Colonic mucosa (tissue), 4 donors: ENCODE results near the gene RALA. TPM values are rescaled to one million over a fixed set of nuclear protein-coding genes. Genes with fewer than 3 reads are reported as not detected.
"Not testable (repeated sequence)": the region's sequence is repeated elsewhere in the genome, so short reads cannot be mapped to it uniquely, and the experiment has no call there.

ENCODE experiments used
- DNase-seq: peaks from one replicate; pipeline ENCODE4 v3.0.0-alpha.2; 2020
- H3K27ac ChIP-seq: fragments of 200-600 bp; one replicate; pipeline ENCODE4 v1.8.0; 2021
- H3K27me3 ChIP-seq: fragments of 200-600 bp; one replicate; pipeline ENCODE4 v1.8.0; 2021
- H3K36me3 ChIP-seq: fragments of 200-600 bp; one replicate; pipeline ENCODE4 v1.8.0; 2021
- H3K4me1 ChIP-seq: fragments of 200-600 bp; one replicate; pipeline ENCODE4 v1.8.0; 2021; ENCODE audit warnings: mild to moderate bottlenecking
- H3K4me3 ChIP-seq: fragments of 200-600 bp; one replicate; pipeline ENCODE4 v1.8.0; 2021
- H3K9ac ChIP-seq, 2 donors: one replicate each; pipeline ENCODE4 v1.7.0; 2013; ENCODE audit warnings: control low read depth in 2 of 2, low read depth in 2 of 2, low read length in 2 of 2
- H3K9me3 ChIP-seq: fragments of 200-600 bp; one replicate; pipeline ENCODE4 v1.8.0; 2021
- CTCF ChIP-seq: fragments of 200-600 bp; IDR thresholded peaks from one replicate; pipeline ENCODE4 v1.8.0; 2022; ENCODE audit warnings: antibody characterized with exemption, mild to moderate bottlenecking
- intact Hi-C: fragments of 100-400 bp; cut with DNase I; formaldehyde crosslinking; loops from one replicate; pipeline ENCODE4 v1.14.1; 2022
- total RNA-seq, 2 donors: library from RNA; stranded (reverse); fragmentation: NEBNext Ultra II Directional in 1 of 2; extraction: Animal tissue kit (Norgen Biotek cat#: 25700) in 1 of 2; gene quantifications; one replicate each; pipeline ENCODE4 v1.2.1, GENCODE V29; 2021
- donor health status: healthy.
- donor health status: DM: no; HTN: no; CAD: no.
- donor health status: DM: no; HTN: no; CAD: no.

The RALA gene
- total RNA-seq, 2 donors from 2014 or later, result 47.8 to 55.6 TPM

GRCh38 chr7:39673868-39674267, 50.5 kb downstream of the RALA start:
- no peaks in the 10 kb centered on the region for H3K4me1 ChIP-seq
- no peak for DNase-seq
- intact Hi-C loops, result no loop called here
- TF ChIP-seq CTCF, result no peak
- no peak overlapping the region for H3K9ac ChIP-seq
- no peak overlapping the region for H3K27ac ChIP-seq
- H3K36me3 ChIP-seq, result no peaks in the 10 kb centered on the region
- no peaks in the 10 kb centered on the region for H3K9me3 ChIP-seq
- H3K4me3 ChIP-seq, result no peak overlapping the region
- no peaks in the 10 kb centered on the region for H3K27me3 ChIP-seq

DNA sequence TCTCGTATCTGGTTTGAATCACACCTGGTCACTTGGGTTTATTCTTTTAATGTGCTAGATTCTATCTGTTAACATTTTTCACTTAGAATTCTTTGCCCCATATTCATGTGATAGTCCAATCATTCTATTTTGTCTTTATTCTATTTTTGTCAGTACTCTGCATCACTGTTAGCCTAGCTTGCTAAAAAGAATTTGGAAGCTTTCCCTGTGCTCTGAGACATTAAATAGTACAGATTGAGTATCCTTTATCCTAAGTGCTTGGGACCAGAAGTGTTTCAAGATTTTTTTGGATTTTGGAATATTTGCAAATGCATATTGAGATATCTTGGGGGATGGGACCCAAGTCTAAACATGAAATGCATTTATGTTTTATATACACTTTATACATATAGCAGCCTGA, 51.0 kb downstream of the RALA start:
- intact Hi-C loops, result no loop called here
- Histone ChIP-seq H3K27ac (no peak overlapping the region), H3K4me1 (no peaks in the 10 kb centered on the region), H3K4me3 (no peak overlapping the region), H3K9ac (no peak overlapping the region), H3K9me3 (no peaks in the 10 kb centered on the region), H3K27me3 (no peaks in the 10 kb centered on the region), H3K36me3 (no peaks in the 10 kb centered on the region)
- no peak for DNase-seq
- no peak for TF ChIP-seq CTCF

DNA sequence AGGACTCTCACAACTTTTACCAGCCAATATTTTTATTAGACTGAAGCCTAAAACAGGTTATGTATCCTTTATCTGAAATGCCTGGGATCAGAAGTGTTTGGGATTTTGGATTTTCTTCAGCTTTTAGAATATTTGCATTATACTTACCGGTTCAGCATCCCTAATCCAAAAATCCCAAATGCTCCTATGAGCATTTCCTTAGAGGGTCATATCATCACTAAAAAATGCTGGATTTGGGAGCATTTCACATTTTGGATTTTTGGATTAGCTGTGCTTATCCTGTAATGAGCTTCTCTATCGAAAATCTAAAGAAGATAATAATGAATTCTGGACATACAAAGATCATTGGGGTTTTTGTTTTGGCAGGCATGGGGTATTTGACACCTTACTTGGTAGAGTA, 53.0 kb downstream of the RALA start:
- intact Hi-C loops, result no loop called here
- no peak overlapping the region for H3K9ac ChIP-seq
- no peak overlapping the region for H3K27ac ChIP-seq
- no peaks in the 10 kb centered on the region for H3K36me3 ChIP-seq
- H3K4me3 ChIP-seq, result no peak overlapping the region
- DNase-seq, result no peak
- H3K9me3 ChIP-seq, result no peaks in the 10 kb centered on the region
- TF ChIP-seq CTCF, result no peak
- H3K27me3 ChIP-seq, result no peaks in the 10 kb centered on the region
- H3K4me1 ChIP-seq, result no peaks in the 10 kb centered on the region

DNA sequence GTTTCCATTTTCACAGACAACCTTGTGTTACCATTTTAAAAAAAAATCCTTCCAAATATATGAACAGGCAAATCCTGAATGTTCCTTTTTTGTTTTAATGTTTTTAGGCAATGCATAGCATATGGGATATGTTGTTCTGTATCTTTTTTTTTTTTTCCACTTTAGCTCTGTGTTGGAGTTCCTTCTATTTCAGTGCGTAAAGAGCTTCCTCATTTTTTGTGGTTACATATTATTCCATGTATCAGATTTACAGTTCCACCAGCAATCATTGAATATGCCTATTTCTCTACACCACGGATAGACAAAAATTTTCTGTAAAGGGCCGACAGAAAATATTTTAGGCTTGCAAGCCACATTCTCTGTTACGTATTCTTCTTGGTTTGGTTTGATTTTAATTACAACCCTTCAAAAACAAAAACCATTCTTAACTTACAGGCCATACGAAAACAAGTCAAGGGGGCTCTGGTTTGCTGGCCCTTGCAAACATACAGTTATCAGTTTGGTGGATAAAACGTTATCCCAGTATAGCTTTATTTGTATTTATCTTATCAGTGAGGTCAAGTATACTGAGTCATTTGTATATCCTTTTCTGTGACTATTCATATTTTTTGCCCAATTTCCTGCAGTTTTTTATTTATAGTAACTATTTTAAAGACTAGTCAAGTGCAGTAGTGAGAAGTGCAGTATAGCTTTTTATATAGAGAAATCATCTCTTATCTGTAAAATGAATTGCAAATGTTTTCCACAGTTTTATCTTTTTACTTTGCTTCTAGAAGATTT, 55.7 kb downstream of the RALA start:
- intact Hi-C loops, result no loop called here
- Histone ChIP-seq H3K9me3 (no peaks in the 10 kb centered on the region), H3K4me1 (peaks cover 2% of the 10 kb centered on the region), H3K27me3 (no peaks in the 10 kb centered on the region), H3K36me3 (no peaks in the 10 kb centered on the region), H3K4me3 (no peak overlapping the region), H3K27ac (no peak overlapping the region), H3K9ac (no peak overlapping the region)
- DNase-seq, result no peak
- TF ChIP-seq CTCF, result no peak

- H3K9ac ChIP-seq, H3K36me3 ChIP-seq, H3K9me3 ChIP-seq, H3K4me1 ChIP-seq, intact Hi-C loops, H3K27me3 ChIP-seq, H3K27ac ChIP-seq, H3K4me3 ChIP-seq, DNase-seq: not testable (repeated sequence)
These were observed 56.5 kb downstream of the RALA start for GRCh38 chr7:39679874-39680273.

DNA sequence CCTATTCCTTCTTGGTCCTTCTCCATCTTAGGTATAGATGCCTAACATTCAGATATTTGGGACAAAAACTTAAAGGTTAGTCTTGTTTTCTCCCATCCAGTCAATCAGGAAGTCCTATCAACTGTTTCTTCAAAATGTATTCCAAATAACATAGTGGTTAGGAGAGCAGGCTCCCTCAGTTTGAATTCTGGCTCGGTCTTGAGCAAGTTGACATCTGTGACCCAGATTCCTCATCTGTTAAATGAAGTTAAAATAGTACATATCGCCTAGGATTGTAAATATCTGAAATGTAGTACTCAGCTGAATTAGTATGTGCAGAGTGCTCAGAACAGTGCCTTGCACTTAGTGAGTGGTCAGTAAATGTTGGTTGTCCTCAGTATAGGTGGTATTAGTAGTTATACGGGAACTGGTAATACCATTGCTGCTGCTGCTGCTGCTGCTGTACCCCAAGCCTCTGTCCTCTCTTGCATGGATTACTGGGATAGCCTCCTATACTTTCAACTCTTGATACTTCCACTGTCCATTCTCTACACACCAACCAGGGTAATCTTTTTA, 58.6 kb downstream of the RALA start:
- no peaks in the 10 kb centered on the region for H3K9me3 ChIP-seq
- no peak overlapping the region for H3K9ac ChIP-seq
- intact Hi-C loops, result no loop called here
- H3K36me3 ChIP-seq, result no peaks in the 10 kb centered on the region
- H3K27me3 ChIP-seq, result no peaks in the 10 kb centered on the region
- TF ChIP-seq CTCF, result no peak
- no peak overlapping the region for H3K4me3 ChIP-seq
- DNase-seq, result no peak
- no peak overlapping the region for H3K27ac ChIP-seq
- peaks cover 4% of the 10 kb centered on the region for H3K4me1 ChIP-seq
